ENCODE data around the gene TMC2.
A peak's percentile ranks its signal among the peaks of the same experiment; 100 is the strongest.

Gene TMC2

DNA sequence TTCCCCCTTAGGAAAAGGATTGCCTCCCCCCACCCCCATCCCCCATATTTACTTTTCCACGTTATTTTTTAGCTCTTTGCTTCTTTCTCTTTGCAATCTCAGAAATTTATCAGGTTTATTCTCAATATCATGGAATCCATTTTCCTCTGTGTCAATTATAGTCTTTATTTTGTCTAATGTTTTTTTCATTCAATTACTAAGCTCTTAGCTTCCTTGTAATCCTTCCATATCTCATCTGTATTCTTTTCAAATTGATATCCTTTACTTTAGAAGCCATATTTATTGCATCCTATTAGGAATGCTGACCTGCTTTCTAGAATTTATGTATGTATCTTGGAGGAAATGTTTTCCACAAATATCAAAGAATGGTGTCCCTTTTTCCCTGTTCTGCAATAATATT, 39.3 kb downstream of the TMC2 start:
- DNase-seq (ENCODE audit: low read depth, low spot score) = no peak

DNA sequence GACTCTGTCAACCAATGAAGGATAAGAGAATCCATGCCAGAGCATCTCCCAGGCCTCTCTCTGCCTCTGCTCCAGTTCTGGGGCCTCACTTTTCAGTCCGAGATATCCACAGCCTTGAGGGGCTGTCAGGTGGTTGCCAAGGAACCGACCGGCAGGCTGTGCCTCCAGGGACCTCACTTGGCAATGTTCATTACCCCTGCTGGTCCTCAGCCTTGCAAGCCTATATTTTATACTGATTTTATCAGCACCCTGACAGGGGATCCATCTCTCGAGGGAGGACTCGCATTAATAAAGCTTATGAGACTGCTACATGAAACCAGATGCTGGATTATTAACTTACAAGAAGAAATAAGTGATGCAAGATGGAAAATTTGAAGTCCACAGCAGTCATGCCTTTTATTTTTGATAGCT, 39.9 kb downstream of the TMC2 start:
- DNase-seq (ENCODE audit: low read depth, low spot score) = no peak

More for the DNA sequence above, 39.3 kb downstream of the TMC2 start:
- no peak overlapping the region for H3K27ac ChIP-seq

DNA sequence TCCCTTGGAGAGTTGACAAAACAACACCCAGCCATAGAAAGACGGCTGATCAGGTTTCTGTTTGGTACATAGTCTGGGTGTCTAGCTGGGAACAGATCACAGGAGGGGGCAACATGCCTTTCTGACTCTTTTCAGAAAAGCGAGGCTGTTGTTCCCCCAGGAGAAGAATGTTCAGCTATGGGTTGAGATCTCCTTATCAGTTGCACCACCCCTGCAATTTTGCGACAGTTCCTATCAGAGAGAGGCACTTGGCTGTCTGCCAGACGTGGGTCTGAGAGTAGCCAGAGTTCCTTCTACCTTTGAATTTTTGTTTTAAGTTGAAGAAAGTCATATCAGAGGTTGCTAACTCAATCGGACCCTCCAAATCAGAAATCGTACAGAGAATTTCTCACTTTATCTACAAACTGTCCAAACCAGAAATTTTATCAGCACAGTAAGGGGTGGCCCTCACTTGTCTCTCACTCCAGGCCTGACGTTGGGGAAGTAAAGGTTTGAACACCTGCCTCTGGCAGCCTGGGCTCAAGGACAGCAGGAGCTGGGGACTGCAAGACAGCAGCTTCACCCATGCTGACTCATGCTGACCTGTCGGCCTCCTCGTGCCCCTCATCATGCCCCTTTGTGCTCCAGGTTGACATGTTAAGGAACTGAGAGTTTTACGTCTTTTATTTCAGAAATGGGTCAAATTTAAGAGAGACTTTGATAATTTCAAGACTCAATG, 42.3 kb downstream of the TMC2 start:
- H3K27ac ChIP-seq = no peak overlapping the region
- no peak for DNase-seq (ENCODE audit: low read depth, low spot score)

More for the DNA sequence above, 39.9 kb downstream of the TMC2 start:
- H3K27ac ChIP-seq = no peak overlapping the region

GRCh38 chr20:2585811-2586210, 49.4 kb downstream of the TMC2 start:
- peak; percentile 50 for DNase-seq (ENCODE audit: low read depth, low spot score)

GRCh38 chr20:2593756-2594155, 57.4 kb downstream of the TMC2 start:
- no peak for DNase-seq (ENCODE audit: low read depth, low spot score)
- H3K27ac ChIP-seq = no peak overlapping the region

More at GRCh38 chr20:2585811-2586210, 49.4 kb downstream of the TMC2 start:
- H3K27ac ChIP-seq = no peak overlapping the region

- DNase-seq (ENCODE audit: low read depth, low spot score) = no peak
- H3K27ac ChIP-seq = no peak overlapping the region
These were observed 58.7 kb downstream of the TMC2 start for GRCh38 chr20:2595076-2595475.

DNA sequence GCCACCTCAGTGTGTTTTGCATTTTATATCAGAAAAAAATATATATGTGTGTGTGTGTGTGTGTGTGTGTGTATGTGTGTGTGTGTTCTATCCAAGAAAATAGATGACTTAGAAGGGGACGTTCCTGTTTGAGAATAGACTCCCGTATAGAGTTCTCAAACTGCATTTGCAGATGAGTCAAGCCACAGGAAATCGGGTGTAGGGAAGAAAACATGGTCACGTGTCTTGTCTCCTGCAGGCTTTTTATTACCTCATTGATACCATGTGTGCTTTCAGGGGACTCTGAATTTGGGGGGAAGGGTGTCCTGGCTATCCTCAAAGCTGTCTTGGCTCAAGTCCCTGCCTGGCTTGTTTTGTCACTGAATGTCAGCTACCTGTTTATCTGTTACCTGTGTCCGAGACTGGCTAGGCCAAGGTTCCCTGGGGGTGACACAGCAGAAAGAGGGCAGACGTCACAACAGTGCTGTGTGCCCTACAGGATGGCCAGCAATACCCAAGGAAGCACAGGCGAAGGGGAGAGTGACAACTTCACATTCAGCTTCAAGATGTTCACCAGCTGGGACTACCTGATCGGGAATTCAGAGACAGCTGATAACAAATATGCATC, 60.4 kb downstream of the TMC2 start:
- DNase-seq (ENCODE audit: low read depth, low spot score) = no peak
- no peak overlapping the region for H3K27ac ChIP-seq

DNA sequence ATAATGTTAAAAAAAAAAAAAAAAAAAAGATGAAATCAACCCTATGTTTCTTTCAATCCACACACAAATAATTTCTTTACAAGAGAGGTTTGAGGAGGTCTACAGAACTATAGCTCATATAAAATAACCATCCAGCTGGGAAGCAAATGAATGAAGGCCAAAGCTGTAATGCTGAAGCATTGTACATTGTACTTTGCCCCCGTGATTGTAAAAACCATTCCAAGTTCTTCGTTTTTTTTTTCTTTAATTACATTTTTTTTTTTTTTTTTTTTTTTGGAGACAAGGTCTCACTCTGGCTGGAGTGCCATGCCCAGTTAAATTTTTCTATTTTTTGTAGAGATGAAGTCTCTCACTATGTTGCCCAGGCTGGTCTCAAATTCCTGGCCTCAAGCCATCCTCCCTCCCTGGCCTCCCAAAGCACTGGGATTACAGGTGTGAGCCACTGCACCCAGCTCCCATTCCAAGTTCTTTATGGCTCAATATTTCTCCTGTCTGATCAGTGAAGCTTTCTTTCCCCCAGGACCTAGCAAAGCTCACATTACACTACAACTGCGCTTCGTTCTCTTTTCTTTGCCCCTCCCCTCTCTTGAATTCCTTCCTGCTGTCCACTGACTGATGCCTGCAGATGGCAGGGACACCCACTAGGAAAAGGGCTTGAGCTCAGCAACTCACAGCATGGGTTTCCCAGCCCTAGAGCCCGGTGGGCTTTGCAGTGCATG, 63.1 kb downstream of the TMC2 start:
- DNase-seq (ENCODE audit: low read depth, low spot score) = no peak
- no peak overlapping the region for H3K27ac ChIP-seq

GRCh38 chr20:2602046-2602735, 65.8 kb downstream of the TMC2 start:
- DNase-seq (ENCODE audit: low read depth, low spot score) = peak; percentile 20
- no peak overlapping the region for H3K27ac ChIP-seq

DNA sequence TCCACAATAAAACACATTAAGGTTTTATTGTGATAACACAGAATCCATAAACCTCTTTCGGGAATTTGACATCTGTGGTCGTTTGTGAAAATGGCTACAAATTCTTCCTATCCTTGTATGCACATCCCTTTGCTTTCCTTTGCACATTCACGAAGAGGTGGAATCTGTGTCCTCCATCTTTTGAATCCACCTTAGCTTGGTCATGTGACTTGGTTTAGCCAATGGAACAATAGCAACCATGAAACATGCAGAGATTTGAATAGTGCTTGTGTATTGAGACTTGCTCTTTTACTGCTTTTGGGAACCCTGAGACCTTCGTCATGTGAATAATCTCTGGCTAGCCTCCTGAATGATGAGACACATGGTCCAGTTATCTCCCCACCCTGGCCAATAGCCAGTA, 66.4 kb downstream of the TMC2 start:
- DNase-seq (ENCODE audit: low read depth, low spot score) = no peak
- no peak overlapping the region for H3K27ac ChIP-seq

- no peak for DNase-seq (ENCODE audit: low read depth, low spot score)
- H3K27ac ChIP-seq = no peak overlapping the region
These were observed 67.6 kb downstream of the TMC2 start for GRCh38 chr20:2603816-2604505.

DNA sequence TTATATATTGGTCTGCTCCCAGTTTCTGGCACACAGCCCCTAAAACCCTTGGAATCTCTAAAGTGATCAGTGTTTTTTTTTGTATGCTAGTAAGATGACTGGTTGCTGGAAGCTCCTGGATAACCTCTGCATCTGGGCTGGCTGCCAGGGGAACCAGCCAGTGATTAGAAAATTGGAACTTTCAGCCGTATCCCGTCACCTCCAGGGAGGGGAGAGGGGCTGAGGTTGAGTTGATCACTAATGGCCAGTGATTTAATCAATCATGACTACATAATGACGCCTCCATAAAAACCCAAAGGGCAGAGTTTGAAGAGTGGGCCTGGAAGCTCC, 68.1 kb downstream of the TMC2 start:
- no peak overlapping the region for H3K27ac ChIP-seq
- DNase-seq (ENCODE audit: low read depth, low spot score) = no peak

- no peak overlapping the region for H3K27ac ChIP-seq
- DNase-seq (ENCODE audit: low read depth, low spot score) = no peak
These were observed 70.2 kb downstream of the TMC2 start for GRCh38 chr20:2606507-2607006.

DNA sequence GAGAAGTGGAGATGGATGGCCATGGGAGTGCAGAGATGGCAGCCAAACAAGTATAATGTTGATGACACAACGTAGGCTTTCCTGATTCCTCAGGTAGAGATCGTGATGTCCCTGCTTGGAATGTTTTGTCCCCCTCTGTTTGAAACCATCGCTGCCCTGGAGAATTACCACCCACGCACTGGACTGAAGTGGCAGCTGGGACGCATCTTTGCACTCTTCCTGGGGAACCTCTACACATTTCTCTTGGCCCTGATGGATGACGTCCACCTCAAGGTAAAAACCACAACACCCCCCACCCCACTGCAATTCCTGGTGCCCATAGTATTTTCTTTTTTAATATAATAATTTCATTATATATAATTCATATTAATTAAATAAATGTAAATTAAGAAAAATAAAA, 74.0 kb downstream of the TMC2 start:
- no peak for DNase-seq (ENCODE audit: low read depth, low spot score)
- no peak overlapping the region for H3K27ac ChIP-seq

- no peak for DNase-seq (ENCODE audit: low read depth, low spot score)
- H3K27ac ChIP-seq = no peak overlapping the region
These were observed 74.8 kb downstream of the TMC2 start for GRCh38 chr20:2610941-2611720.

DNA sequence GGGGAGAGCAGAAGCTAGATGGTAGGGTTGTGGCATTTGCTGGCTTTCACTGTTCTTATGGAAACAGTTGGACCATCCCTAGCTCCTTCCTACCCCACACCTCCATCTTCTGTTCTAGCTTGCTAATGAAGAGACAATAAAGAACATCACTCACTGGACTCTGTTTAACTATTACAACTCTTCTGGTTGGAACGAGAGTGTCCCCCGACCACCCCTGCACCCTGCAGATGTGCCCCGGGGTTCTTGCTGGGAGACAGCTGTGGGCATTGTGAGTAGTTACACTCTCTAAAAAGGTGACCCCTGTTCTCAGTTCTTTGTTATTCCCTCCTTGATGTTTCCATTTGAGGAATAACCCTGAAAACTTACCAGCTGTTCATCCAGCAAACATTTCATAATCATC, 75.7 kb downstream of the TMC2 start:
- no peak overlapping the region for H3K27ac ChIP-seq
- no peak for DNase-seq (ENCODE audit: low read depth, low spot score)

DNA sequence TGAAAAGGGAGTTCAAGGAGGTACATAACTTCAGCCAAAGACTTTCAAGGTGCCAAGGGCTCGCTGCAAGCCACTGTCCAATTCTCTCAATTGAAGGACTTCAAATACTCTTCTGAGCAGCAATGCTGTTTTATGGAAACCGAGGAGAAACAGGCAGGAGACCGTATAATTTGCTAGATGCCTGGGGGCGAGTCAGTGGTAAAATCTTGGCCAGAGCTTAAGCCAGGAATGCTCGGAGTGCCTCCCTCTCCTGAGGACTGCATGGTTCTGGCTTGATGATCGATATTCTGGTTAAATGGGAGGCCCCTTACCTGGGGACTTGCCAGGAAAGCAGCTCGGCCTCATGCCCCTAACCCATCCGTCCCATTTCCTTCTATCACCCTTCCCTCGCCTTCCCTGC, 80.3 kb downstream of the TMC2 start:
- H3K27ac ChIP-seq = no peak overlapping the region

GRCh38 chr20:2617099-2617714, 80.8 kb downstream of the TMC2 start:
- no peak for DNase-seq (ENCODE audit: low read depth, low spot score)
- no peak overlapping the region for H3K27ac ChIP-seq

More for the DNA sequence above, 80.3 kb downstream of the TMC2 start:
- no peak for DNase-seq (ENCODE audit: low read depth, low spot score)

- DNase-seq (ENCODE audit: low read depth, low spot score) = no peak
- no peak overlapping the region for H3K27ac ChIP-seq
These were observed 82.4 kb downstream of the TMC2 start for GRCh38 chr20:2618815-2619214.

Measured in epithelial cell of prostate (primary cell).